ENCODE measurements around the gene FASTK. TPM values are rescaled to one million over a fixed set of nuclear protein-coding genes. Genes with fewer than 3 reads are reported as not detected.

The FASTK gene
- total and polyA plus RNA-seq, 2 of the 4 experiments (the other 2 are of a cell fraction), result 53.8 to 115 TPM

DNA sequence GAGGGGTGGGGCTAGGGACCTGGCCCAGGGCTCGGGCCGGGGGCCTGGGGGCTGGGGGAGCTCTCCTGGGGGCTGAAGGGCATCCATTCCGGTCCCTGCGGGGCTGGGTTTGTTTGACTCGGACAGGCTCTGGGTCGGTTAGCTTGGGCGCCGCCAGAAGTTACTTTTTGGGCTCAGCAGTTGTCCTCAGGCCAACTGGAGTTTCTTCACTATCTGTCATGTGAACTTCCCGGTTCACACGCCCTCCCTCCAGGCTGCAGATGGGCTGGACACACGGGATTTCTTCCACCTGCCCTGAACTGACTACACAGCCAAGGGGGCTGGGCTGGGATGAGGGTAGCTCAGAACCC lies 17.4 kb downstream of the FASTK start:
- H2BK120ac ChIP-seq (ENCODE audit: low read depth, low read length), result no peak overlapping the region
- CTCF ChIA-PET, result no interaction called here

More for the DNA sequence above, 17.4 kb downstream of the FASTK start:
- H3K27ac ChIP-seq (ENCODE audit: insufficient read depth, low read length), result no peak overlapping the region
- H2AFZ ChIP-seq (replicated peaks; ENCODE audit: low read length, poor library complexity), result peak overlapping the region; percentile 62
- no peak for TF ChIP-seq SMC3 (IDR thresholded peaks at IDR 0.05; ENCODE audit: low read depth, low read length)
- TF ChIP-seq RAD21 (IDR thresholded peaks at IDR 0.05; ENCODE audit: low read length), result no peak
- TF ChIP-seq, protein P1, sequence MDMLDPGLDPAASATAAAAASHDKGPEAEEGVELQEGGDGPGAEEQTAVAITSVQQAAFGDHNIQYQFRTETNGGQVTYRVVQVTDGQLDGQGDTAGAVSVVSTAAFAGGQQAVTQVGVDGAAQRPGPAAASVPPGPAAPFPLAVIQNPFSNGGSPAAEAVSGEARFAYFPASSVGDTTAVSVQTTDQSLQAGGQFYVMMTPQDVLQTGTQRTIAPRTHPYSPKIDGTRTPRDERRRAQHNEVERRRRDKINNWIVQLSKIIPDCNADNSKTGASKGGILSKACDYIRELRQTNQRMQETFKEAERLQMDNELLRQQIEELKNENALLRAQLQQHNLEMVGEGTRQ (IDR thresholded peaks at IDR 0.05; ENCODE audit: low read depth, low read length), result no peak
- TF ChIP-seq, protein P2, sequence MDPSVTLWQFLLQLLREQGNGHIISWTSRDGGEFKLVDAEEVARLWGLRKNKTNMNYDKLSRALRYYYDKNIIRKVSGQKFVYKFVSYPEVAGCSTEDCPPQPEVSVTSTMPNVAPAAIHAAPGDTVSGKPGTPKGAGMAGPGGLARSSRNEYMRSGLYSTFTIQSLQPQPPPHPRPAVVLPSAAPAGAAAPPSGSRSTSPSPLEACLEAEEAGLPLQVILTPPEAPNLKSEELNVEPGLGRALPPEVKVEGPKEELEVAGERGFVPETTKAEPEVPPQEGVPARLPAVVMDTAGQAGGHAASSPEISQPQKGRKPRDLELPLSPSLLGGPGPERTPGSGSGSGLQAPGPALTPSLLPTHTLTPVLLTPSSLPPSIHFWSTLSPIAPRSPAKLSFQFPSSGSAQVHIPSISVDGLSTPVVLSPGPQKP (IDR thresholded peaks at IDR 0.05; ENCODE audit: borderline replicate concordance, low read depth, low read length), result no peak
- H3K9me1 ChIP-seq (ENCODE audit: insufficient read depth, low read length), result peaks cover 12% of the 10 kb centered on the region; the same call in 1 of the 2 replicates
- H3K56ac ChIP-seq (ENCODE audit: extremely low read depth, insufficient read depth, low read length), result no peak overlapping the region
- POLR2A ChIA-PET (ENCODE audit: unreplicated experiment), result no interaction called here
- no peak overlapping the region for H4K91ac ChIP-seq (ENCODE audit: insufficient read depth, low read depth, low read length)
- no peak overlapping the region for H3K4me3 ChIP-seq (ENCODE audit: insufficient read depth, low read depth, low read length)
- H4K5ac ChIP-seq (ENCODE audit: low read depth, low read length), result no peak overlapping the region
- H4K8ac ChIP-seq (ENCODE audit: low read depth in 2 of 2, low read length in 2 of 2), result no peak overlapping the region; a peak in 1 of 4 replicates
- no peak overlapping the region for H3K18ac ChIP-seq (ENCODE audit: low read depth, low read length)
- in situ Hi-C loops (cut with MboI; ENCODE audit: low sequenced_read_pairs) (no loop called here), dilution Hi-C loops (cut with HindIII; ENCODE audit: low sequenced_read_pairs, unreplicated experiment) (no loop called here), intact Hi-C loops (cut with micrococcal nuclease) (no loop called here)
- H3K23ac ChIP-seq (ENCODE audit: low read depth, low read length), result peak overlapping the region; percentile 42; the same call in 1 of the 2 replicates
- WGBS, 2 experiments (ENCODE audit: extremely low coverage in 2 of 2, insufficient read length in 1 of 2), result no CpG with 5 or more reads among the region's 11 CpGs
- H2BK15ac ChIP-seq (ENCODE audit: low read depth, low read length), result no peak overlapping the region
- BruUV-seq (replicated peaks), result no TSS peak
- peak overlapping the region; percentile 20; the same call in 1 of the 2 replicates for H3K4me2 ChIP-seq (ENCODE audit: low read depth, low read length)
- H4K20me1 ChIP-seq (ENCODE audit: insufficient read depth, low read length), result peaks cover 32% of the 10 kb centered on the region
- DNase-seq, result peak; percentile 69
- H3K79me1 ChIP-seq (ENCODE audit: low read depth in 1 of 2, low read length in 2 of 2), result peaks cover 24 to 67% of the 10 kb centered on the region in 2 experiments
- H3K36me3 ChIP-seq (ENCODE audit: control insufficient read depth, insufficient read depth, low read length), result peaks cover 36% of the 10 kb centered on the region
- peak overlapping the region; percentile 26 for H2AK9ac ChIP-seq (replicated peaks; ENCODE audit: low read depth, low read length, poor library complexity)
- H3K4me1 ChIP-seq (ENCODE audit: control insufficient read depth, insufficient read depth, low read length), result peaks cover 42% of the 10 kb centered on the region
- H3K27me3 ChIP-seq (ENCODE audit: control insufficient read depth, insufficient read depth, low read length), result no peaks in the 10 kb centered on the region
- H3K9ac ChIP-seq (ENCODE audit: low read depth, low read length), result no peak overlapping the region
- no peak overlapping the region for H3K14ac ChIP-seq (replicated peaks; ENCODE audit: low read depth, low read length)
- H3K4ac ChIP-seq (ENCODE audit: low read depth, low read length), result peak overlapping the region; percentile 36
- ATAC-seq (ENCODE audit: low read depth), result no peak
- H2BK20ac ChIP-seq (ENCODE audit: low read depth, low read length), result no peak overlapping the region
- peak overlapping the region; percentile 91 for H2AK5ac ChIP-seq (ENCODE audit: low read depth, low read length)
- peak overlapping the region; percentile 21 for H2BK5ac ChIP-seq (ENCODE audit: low read depth, low read length, poor library complexity, severe bottlenecking)
- H3K9me3 ChIP-seq (ENCODE audit: control insufficient read depth, insufficient read depth, low read length), result no peaks in the 10 kb centered on the region
